SIG-M5 (cell line): ENCODE measurements around the gene BLOC1S4.
"Not testable (repeated sequence)": the region's sequence is repeated elsewhere in the genome, so short reads cannot be mapped to it uniquely, and the experiment has no call there.

Experiments used
- DNase-seq: peaks from one replicate; lab custom pipeline; 2025; lab: John Stamatoyannopoulos, UW

Gene BLOC1S4

DNA sequence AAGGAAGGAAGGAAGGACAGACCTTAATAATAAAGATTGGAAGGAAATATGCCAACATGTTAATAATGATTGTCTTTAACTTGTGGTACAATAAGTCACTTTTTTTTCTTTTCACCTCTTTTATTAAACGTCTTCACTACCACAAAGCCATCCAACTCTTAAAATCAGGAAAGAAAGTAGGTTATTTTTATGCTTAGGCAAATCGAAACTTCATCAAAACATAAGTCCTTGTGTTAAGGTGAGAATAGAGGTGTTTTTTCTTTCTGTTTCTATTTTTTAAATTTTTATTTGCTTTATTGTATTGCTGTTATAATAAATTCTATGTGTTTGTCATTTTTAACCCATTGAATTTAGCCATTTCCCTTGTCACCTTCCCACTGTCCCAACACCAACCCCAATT lies 26.5 kb downstream of the BLOC1S4 start:
- no peak for DNase-seq

DNA sequence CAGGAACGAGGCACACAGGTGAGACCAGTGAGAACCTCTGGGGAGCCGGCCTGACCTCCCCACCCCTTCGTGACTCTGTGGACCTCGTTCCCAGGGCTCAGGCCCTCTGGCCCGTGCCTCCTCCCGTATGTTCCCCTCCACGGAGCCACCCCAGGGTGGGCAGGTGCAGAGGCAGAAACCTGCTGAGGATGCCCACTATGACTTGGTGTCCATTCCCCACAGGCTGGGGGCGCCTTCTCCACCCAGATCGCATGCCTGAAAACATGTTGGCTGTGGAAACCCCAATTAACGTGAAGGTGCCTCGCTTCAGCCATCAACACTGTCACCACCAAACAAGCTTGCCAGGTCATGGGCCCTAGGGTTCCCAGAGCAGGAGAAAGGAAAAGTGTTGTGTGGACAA lies 27.0 kb downstream of the BLOC1S4 start:
- no peak for DNase-seq

DNA sequence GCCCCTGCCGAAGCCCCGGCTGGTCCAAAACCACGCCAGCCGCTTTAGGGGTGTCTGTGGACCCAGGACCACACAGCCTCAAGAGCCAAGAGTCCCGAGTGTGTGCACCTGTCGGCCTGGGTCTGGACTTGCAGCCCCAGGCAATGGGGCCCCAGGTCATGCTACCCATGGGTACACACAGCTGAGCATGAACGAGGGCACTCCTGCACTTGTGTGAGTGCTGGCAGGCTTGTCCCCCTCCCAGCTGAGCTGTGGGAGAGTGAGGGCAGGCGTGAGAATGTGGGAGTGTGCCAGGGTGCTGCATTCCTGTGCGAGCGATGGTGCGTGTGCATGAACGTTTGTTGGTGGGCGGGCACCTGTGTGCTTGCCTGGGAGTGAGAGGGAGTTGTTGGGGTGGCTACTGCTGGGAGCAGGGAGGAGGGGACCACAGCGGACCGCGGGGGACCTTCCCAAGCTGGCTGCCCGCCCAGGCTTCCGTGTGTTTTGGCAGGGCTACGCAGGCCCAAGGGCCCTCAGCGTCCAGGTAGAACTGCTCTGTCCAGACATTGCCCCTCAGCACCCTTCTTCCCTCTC lies 30.8 kb downstream of the BLOC1S4 start:
- DNase-seq: no peak

DNA sequence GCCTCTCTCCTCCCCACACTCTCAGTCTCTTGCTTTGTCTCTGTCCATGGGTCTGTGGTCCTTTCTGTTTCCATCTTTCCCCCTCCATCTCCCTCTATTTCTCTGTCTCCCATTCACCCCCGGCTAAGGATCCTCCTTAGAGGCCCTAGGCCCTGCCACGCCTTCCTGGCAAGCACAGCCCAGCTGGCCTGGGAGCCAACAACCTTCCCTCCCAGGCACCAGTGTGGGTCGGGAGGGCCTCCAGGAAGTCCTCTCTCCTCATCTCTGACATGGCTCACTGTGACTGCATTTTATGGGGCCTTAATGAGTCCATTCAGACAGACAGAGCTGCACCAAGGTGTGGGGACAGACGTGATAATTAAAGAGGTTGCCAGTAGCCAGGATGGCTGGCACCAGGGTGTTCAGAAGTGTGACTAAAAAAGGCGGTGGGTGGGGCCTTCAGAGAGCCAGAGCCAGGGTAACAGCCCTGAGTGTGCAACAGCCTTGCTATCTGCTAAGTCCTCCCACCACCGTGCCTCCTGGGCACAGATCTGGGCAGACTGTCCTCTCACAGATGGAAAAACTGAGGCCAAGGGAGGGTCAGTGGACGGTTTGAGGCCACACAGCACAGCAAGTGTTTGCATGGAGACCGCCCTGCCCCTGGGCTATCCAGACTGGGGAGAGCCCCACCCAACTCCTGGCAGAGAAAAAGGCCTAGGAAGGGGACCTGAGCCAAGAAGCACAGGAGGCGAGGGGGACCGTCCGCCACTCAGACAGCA lies 31.5 kb downstream of the BLOC1S4 start:
- DNase-seq: no peak

DNA sequence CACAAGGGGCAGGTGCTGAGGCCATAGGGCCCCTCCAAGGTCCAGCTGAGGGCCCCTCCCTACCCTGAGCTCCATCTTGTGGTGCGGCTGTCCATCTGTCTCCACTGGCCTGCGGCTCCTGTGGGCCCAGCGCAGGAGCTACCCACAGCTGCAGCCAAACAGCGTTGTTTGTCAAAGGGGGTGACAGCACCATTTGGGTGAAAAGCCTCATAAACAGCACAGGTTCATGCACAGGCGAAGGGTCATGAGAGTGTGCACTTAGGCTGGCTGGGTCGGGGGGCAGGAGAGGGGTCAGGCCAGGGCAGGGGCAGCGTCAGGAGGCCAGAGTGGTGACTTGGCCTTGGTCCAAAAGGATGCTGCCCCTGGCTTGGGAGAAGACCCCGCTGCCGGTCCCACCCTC lies 32.3 kb downstream of the BLOC1S4 start:
- no peak for DNase-seq

DNA sequence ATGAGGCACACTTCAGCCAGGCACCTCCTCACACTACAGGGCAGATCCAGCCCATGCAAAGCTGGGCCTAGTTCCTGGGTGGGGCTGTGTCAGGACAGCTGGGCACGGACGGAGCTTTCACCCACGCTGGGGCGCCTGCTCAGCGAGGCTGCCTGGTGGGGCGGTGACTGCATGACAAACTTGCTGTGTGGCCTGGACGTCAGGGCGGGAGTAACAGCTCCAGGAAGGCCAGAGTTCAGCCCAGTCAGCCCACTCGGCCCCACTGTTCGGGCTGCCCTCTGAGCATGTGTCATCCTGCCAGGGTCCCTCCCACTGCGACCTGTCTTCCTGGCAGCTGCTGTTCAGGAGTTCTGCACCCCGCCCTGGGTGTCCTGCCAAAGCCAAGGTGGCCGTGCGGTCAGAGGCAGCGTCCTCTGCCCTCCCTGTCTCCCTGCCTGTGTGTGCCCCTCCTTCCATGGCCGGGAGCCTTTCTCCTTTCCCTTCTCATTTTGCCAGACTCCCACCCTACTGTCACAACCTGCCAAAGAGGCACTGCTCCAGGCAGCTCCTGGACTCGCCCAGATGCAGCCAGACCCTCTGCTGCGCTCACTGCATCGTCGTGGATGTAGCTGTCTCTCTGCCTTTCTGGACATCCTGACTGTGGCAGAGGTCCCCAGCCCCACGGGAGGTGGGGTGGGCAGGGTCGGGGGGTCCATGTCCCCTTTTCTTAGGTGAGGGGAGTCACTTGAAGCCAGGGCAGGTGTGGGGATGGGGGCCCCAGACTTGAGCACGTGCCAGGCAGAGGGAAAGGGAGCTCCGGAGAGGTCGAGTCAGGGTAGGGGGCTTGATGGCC lies 33.6 kb downstream of the BLOC1S4 start:
- DNase-seq: no peak

DNA sequence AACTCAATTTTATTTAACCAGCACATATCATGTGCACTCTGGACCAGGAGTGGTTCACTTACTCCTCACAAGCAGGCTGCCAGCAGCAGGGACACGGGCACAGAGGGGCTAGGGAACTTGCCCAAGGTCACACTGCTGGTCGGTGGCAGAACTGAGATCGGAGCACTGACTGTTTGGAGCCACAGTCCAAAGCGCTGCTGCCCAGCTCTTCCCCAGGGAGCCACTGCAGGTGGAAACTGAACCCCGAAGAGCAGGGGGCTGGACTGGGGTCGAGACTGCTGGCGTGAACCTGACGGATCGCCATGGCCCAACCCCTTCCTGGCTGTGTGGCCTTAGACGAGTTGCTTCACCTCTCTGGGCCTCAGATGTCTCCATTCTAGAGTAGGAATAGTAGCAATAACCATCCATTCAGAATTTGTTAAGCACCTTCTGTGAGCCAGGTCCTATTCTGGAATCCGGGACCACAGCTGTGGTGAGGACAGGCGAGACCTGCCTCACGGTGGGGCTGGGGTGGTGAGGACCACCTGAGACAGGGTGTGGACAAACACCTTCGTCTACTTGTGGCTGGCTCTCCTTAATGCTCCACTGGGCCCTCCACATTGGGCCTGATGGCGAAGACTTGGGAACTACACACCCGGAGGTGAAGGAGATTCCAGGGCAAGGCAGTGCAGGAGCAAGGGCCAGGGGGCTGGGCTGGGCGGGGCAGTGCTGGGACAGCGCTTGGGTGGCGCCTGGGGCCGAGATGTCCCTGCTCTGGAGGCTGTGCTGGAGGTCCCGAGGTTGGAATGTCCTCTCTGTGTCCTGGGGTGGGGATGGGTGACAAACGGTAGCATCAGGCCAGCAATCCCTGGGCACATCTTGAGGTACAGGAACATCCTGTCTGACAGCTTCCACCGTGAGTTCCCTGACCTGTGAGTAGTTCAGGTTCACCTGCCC lies 34.6 kb downstream of the BLOC1S4 start:
- no peak for DNase-seq

DNA sequence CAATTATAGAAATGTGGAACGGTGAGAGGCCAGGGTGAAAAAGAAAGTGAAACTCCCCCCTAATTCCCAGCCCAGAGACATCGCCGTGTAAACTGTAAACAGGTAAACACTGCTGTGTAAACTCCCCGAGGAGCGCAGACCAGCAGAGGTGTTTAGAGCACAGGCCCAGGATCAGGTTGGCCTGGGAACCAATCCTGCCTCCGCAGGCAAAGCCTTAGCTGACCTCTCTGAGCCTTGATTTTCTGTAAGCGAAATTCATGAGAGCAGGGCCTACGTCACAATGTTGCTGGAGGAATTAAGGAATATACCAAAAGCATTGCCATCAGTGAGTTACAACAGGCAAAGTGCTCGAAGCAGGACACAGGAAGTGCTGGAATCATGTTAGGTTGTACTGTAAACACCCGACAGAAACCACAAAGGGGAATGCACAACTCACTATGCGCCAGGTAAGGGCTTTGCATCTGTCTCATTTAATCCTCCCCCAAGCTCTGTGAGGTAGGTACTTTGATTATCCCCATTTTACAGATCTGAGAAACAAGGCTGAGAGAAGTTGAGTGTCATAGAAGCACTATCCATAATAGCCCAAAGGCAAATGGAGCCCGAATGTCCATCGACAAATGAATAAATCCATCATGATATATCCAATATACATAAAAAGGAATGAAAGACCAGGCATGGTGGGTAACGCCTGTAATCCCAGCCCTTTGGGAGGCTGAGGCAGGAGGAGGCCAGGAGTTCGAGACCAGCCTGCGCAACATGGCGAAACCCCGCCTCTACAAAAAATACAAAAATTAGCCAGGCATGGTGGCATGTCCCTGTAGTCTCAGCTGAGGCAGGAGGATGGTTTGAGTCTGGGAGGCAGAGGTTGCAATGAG lies 35.9 kb downstream of the BLOC1S4 start:
- DNase-seq: no peak

DNA sequence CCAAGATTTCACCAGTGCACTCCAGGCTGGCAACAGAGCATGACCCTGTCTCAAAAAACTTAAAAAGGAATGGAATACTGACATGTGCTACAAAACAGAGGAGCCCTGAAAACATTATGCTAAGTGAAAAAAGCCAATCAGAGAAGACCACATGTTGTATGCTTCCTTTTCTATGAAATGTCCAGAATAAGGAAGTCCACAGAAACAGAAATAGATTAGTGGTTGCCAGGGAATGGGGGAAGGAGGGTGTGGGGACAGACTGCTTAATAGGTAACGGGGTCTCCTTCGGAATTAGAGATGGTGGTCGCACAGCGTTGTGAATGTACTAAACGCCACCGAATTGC lies 36.5 kb downstream of the BLOC1S4 start:
- no peak for DNase-seq

DNA sequence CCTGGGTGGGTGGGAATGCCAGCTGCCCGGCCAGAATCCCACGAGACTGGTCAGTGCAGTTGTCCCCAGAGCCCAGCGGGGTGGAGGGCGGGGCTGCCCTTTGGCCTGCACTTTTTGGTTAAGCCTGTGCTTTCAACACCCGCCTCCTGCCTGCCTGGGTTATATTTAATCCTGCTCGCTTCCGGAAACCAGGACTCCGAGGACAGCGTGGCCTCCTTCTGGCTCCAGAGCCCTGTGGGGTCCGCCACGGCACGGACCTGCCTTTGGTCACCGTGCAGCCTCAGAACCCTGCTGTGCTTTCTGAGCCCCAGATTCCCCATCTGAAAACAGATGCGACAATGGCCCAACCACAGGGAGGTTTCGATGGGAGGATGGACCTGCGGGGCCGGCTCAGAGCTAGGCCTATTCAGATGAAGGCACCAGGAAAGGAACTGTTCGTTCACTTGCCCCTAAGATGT lies 37.2 kb downstream of the BLOC1S4 start:
- DNase-seq: no peak

DNA sequence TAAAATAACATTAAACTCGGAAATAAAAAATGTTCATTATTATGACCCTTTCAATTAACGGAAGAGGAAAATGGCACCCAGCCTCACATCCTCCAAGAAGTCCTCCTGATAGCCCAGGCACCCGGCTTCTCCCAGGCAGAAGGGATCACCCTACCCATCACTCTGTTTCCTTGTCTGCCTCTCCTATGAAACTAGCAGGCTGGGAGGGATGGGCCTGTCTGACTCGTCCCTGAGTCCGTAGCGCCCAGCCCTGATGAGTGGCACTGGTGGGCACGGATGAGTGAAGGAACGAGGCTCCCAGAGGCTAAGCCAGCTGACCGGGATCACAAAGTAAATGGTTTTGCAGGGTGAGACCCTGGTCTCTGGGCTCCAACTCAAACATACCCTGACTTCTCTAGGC lies 37.9 kb downstream of the BLOC1S4 start:
- no peak for DNase-seq

DNA sequence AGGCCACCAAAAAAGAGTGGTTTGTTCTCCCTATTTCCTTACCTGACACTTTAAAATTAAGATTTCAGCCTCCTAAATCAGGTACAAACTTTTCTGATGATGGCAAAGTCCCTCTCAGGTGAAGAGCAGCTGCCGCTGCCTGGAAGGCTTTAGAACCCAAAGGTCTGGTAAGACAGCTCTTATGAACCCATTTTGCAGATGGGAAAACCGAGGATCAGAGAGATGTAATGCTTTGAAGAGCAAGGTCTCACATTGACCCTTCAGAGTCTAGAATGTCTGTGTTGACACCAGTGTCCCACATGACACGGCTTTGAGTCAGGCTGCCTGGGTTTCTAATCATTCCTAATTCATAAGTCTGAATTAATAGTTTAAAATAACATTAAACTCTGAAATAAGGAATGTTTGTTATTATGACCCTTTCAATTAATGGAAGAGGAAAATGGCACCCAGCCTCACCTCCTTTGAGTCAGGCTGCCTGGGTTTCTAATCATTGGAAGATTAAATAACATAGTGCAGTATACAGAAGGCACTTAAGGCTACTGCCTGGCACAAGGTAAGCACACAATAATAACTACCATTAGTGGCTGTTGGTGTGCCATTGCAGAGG lies 38.6 kb downstream of the BLOC1S4 start:
- no peak for DNase-seq

DNA sequence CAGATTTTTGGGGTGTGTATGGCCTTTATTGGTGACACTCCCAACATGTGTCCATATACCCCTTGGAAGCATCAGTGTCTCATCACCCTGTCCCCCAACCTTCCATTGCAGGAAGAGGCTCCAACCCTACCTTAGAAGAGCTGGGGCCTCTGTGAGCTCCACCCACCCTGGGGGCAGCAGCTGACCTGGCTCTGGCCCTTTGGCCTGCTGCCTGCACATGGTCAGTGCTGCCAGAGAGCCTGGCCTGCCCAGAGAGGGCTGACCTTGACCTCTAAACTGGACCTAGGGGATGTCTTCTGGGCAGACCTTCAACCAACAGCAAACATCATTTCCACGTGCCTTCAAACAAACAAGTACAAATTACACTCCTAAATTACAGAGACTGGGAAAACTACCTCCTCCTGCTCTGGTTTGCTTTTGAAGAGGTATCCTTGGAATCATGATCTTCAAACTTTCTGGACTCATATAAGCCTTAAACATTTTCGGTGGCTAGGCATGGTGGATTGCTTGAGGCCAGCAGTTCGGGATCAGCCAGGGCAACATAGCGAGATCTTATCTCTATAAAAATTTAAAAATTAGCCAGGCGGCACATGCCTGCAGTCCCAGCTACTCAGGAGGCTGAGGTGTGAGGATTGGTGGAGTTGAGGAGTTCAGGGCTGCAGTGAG lies 39.2 kb downstream of the BLOC1S4 start:
- no peak for DNase-seq

DNA sequence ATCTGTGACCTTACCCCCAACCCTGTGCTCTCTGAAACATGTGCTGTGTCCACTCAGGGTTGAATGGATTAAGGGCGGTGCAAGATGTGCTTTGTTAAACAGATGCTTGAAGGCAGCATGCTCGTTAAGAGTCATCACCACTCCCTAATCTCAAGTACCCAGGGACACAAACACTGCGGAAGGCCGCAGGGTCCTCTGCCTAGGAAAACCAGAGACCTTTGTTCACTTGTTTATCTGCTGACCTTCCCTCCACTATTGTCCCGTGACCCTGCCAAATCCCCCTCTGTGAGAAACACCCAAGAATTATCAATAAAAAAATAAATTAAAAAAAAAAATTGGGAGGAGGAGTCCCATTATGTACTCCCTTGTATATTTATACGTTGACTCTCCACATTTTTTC lies 40.4 kb downstream of the BLOC1S4 start:
- not testable (repeated sequence) for DNase-seq

DNA sequence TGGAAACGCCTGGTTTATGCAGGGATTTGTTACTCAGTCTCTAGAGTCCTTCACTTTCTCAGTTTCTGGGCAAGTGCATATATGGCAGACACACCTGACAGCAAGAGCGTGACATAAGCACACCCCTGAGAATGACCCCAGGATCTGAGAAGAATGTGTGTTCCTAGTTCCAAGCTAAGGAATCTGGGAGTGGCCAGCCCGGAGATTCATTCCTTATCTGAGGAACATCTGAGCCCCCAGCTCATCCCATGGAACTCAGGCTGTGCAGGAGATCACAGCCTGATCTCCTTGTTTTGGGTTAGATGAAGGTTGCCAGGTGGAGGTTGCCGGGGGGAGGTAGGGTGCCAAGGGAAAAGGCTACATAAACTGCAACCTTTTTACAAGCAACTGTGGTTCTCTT lies 42.8 kb downstream of the BLOC1S4 start:
- DNase-seq: no peak

DNA sequence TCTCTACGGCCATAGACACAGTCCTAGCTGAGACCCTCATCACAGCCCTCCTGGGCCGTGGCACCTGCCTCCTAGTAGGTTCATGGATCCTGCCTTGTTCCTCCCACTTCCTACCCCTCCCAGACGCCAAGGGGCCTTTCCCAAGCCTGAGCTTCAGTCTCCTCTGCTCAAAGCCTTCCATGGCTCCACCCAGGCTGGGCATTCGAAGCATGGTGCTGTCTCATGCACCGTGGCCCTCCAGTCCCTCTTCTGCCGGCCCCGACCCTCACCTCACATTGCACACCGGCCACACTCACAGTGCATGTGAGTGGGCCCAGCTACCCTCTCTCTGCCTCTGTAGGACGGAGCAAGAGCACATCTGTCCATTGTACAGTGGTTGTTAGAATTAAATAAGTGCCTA lies 44.9 kb downstream of the BLOC1S4 start:
- no peak for DNase-seq

DNA sequence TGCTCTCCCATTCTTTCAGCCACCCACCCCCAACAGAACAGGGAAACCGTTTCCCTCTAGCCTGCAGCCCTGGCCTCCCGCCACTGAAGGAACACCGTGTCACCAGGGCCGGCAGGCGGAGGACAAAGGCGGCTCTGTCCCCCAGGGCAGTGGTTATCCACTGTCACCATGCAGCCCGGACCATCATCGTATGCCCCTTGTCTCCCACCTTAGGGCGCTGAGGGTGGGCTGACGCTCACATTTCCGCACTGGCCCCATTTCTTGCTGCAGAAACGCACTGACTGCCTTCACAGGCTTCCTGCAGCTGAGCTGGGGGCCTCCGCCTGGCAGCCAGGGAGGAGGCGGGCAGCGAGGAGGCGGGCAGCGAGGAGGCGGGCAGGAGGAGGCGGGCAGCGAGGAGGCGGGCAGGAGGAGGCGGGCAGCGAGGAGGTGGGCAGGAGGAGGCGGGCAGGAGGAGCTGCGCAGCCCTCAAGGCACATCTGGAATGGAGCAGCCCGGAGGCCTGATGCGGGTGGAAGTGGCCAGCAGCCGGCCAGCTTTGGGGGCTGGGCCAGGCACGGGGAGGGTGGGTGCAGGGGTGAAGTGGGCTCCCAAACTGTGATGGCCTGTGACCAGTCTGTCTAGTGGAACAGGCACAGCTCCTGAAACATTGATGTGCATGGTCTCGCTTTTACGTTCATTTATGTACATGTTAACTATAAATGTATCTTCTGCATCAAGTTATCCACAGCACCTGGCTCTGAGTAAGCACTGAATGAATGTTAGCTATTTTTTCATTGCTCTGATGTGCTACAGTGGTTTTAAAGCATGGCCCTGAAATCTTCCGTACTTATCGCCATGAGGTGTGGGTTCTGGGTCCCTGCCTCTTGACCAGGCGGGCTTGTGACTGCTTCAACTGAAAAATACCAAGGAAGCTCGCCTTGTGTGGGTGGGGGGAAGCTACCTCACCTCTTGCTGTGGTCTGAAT lies 46.0 kb downstream of the BLOC1S4 start:
- no peak for DNase-seq

DNA sequence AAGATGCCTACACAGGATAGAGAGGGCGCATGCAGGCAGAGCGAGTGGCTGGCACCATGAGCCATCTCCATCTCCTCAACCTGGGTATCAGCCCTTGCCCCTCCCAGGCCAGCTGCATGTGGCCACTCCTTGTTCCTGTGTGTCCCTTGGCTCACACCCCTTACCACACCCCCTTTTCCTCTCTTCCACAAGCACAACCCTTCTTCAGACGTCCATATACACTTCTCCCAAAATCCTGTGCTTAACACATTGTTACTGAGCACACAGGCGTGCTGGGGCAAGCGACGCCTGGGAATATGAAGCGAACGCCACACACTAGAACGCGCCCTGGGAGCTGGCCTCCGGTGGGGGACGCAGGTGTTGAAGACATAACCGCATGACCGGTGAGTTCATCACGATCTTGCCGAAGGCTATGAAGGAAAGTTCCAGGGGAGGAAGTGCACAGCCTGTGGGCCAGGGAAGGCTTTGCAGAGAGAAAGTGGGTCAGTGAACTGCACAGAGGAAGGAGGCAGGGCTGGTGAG lies 47.4 kb downstream of the BLOC1S4 start:
- no peak for DNase-seq
